ENCODE measurements around the gene PPBP. TPM values are rescaled to one million over a fixed set of nuclear protein-coding genes. Genes with fewer than 3 reads are reported as not detected.

Gene PPBP
- polyA plus RNA-seq, 1 of the 3 experiments (the other 2 are of a cell fraction) = not detected

DNA sequence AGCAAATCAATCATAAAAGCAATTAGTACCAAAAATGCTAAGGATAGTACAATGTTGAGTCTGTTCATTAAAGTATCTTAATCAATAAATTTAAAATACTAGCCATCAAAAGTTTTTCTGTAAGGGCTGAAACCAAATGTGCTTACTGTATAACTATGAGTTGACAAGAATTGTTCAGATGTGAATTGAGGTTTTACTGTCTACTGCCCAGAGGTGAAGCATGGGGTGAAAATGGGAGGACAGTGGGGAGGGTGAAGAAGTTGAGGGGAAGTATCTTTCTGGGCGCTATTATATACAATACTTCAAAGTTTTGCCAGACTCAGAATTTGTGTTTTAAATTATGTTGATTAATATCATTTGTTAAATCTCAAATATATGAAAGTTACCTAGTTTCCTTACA is 4.1 kb upstream of the PPBP start:
- H3K27me3 ChIP-seq (ENCODE audit: insufficient read depth) = peaks cover 24% of the 10 kb centered on the region; the same call in 1 of the 2 replicates
- H4K20me1 ChIP-seq (ENCODE audit: insufficient read depth) = no peaks in the 10 kb centered on the region
- H3K27ac ChIP-seq (ENCODE audit: low read depth in 2 of 2, low read length in 1 of 2) = no peak overlapping the region
- TF ChIP-seq MXI1 (IDR thresholded peaks at IDR 0.05; ENCODE audit: low read depth, low read length) (no peak), CHD2 (IDR thresholded peaks at IDR 0.05; ENCODE audit: low read length, partially characterized antibody) (no peak), SIN3A (IDR thresholded peaks at IDR 0.05; ENCODE audit: borderline replicate concordance, low read depth, low read length) (no peak), ELF1 (IDR thresholded peaks at IDR 0.05) (no peak)
- TF ChIP-seq, protein P1, sequence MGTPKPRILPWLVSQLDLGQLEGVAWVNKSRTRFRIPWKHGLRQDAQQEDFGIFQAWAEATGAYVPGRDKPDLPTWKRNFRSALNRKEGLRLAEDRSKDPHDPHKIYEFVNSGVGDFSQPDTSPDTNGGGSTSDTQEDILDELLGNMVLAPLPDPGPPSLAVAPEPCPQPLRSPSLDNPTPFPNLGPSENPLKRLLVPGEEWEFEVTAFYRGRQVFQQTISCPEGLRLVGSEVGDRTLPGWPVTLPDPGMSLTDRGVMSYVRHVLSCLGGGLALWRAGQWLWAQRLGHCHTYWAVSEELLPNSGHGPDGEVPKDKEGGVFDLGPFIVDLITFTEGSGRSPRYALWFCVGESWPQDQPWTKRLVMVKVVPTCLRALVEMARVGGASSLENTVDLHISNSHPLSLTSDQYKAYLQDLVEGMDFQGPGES (IDR thresholded peaks at IDR 0.05; ENCODE audit: low read depth, low read length) = no peak
- POLR2A ChIA-PET = no interaction called here
- CTCF ChIA-PET = no interaction called here
- no peaks in the 10 kb centered on the region for H3K36me3 ChIP-seq (replicated peaks in 1 of 2; ENCODE audit: control insufficient read depth in 1 of 2, insufficient read depth in 2 of 2, low read length in 1 of 2)
- no peaks in the 10 kb centered on the region for H3K4me1 ChIP-seq (ENCODE audit: control insufficient read depth in 1 of 2, insufficient read depth in 2 of 2, low read depth in 1 of 2, low read length in 1 of 2)
- H3K9me2 ChIP-seq = no peaks in the 10 kb centered on the region
- no peaks in the 10 kb centered on the region for H3F3A ChIP-seq (replicated peaks; ENCODE audit: insufficient read depth)
- H3K4me3 ChIP-seq (ENCODE audit: low read depth in 2 of 2, low read length in 1 of 2) = no peak overlapping the region
- DNase-seq = no peak
- no peaks in the 10 kb centered on the region for H3K79me2 ChIP-seq (ENCODE audit: insufficient read depth)
- no peak overlapping the region for H3K4me2 ChIP-seq
- H3K9me3 ChIP-seq = no peaks in the 10 kb centered on the region
- no peak overlapping the region for H2AFZ ChIP-seq (ENCODE audit: low read depth)
- H3K9ac ChIP-seq = no peak overlapping the region
- WGBS (ENCODE audit: low lambda C conversion rate) = 0% methylated on average over 1 of the region's 1 CpG

DNA sequence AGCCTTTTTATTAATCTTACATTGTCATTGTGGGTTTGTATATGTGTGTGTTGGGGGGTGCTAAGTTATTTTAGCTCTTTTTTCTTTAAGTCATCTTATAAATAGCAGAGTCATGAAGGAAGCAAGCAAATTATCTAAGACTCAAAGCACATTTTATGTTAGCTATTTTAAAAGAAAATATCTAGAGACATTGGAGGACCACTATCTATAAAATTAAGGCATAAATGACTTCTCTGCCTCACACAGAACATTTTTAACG is 3.7 kb upstream of the PPBP start:
- no peaks in the 10 kb centered on the region for H3K9me3 ChIP-seq
- TF ChIP-seq CHD2 (IDR thresholded peaks at IDR 0.05; ENCODE audit: low read length, partially characterized antibody) (no peak), GATA2 (CRISPR knock-in tag; IDR thresholded peaks at IDR 0.05) (no peak)
- TF ChIP-seq, protein P2, sequence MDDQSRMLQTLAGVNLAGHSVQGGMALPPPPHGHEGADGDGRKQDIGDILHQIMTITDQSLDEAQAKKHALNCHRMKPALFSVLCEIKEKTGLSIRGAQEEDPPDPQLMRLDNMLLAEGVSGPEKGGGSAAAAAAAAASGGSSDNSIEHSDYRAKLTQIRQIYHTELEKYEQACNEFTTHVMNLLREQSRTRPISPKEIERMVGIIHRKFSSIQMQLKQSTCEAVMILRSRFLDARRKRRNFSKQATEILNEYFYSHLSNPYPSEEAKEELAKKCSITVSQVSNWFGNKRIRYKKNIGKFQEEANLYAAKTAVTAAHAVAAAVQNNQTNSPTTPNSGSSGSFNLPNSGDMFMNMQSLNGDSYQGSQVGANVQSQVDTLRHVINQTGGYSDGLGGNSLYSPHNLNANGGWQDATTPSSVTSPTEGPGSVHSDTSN (IDR thresholded peaks at IDR 0.05) = no peak
- TF ChIP-seq, protein P3, sequence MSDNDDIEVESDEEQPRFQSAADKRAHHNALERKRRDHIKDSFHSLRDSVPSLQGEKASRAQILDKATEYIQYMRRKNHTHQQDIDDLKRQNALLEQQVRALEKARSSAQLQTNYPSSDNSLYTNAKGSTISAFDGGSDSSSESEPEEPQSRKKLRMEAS (IDR thresholded peaks at IDR 0.05; ENCODE audit: low read depth) = no peak
- no peaks in the 10 kb centered on the region for H3K79me2 ChIP-seq (ENCODE audit: insufficient read depth)
- no peak overlapping the region for H3K27ac ChIP-seq (ENCODE audit: low read depth in 2 of 2, low read length in 1 of 2)
- H3K9me2 ChIP-seq = no peaks in the 10 kb centered on the region
- no peaks in the 10 kb centered on the region for H3K36me3 ChIP-seq (replicated peaks in 1 of 2; ENCODE audit: control insufficient read depth in 1 of 2, insufficient read depth in 2 of 2, low read length in 1 of 2)
- no peak overlapping the region for H3K9ac ChIP-seq
- DNase-seq = no peak
- no peaks in the 10 kb centered on the region for H3F3A ChIP-seq (replicated peaks; ENCODE audit: insufficient read depth)
- H3K4me2 ChIP-seq = no peak overlapping the region
- H3K4me1 ChIP-seq (ENCODE audit: control insufficient read depth in 1 of 2, insufficient read depth in 2 of 2, low read depth in 1 of 2, low read length in 1 of 2) = no peaks in the 10 kb centered on the region
- ChIA-PET CTCF (no interaction called here), POLR2A (no interaction called here)
- H2AFZ ChIP-seq (ENCODE audit: low read depth) = no peak overlapping the region
- peaks cover 21% of the 10 kb centered on the region; the same call in 1 of the 2 replicates for H3K27me3 ChIP-seq (ENCODE audit: insufficient read depth)
- 16% methylated on average over 1 of the region's 1 CpG for WGBS (ENCODE audit: low lambda C conversion rate)
- H4K20me1 ChIP-seq (ENCODE audit: insufficient read depth) = no peaks in the 10 kb centered on the region
- H3K4me3 ChIP-seq (ENCODE audit: low read depth in 2 of 2, low read length in 1 of 2) = no peak overlapping the region

DNA sequence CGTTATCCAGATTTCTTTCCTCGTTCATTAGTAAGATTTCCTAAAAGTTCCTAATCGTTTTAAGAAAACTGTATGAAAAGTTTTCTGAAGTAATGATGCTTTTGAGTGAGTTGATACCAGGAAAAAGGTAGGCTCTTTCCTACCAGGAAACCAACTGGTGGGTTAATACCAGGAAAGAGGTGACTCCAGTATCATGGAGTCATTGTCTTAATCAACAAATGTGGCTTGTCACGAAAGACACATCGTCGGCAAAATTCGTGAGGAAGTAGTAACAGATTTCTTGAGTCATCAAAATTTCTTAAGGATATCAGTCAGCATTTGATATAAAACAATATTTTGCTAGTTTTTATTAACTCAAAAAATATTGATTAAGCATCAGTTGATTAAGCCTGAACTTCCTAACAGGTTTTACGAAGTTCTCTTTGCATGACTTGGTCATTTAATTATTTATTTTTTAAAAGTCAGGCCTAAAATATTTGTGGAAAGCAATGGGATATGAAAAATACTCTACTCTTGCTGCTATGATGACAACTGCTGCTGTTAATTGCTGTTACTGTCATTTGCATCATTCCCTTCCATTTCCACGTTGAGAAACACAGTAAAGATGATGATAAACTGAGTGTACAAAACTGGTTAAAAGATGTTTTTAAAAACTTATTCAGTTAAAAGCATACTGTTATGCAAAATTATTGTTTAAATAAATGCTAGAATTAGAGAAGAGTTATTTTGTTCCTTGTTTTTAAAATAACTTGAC is 3.2 kb upstream of the PPBP start:
- 9% methylated on average over 9 of the region's 9 CpGs for WGBS (ENCODE audit: low lambda C conversion rate)
- no peak for DNase-seq
- Histone ChIP-seq H3K4me3 (ENCODE audit: low read depth in 2 of 2, low read length in 1 of 2) (no peak overlapping the region), H3K36me3 (replicated peaks in 1 of 2; ENCODE audit: control insufficient read depth in 1 of 2, insufficient read depth in 2 of 2, low read length in 1 of 2) (no peaks in the 10 kb centered on the region), H2AFZ (ENCODE audit: low read depth) (no peak overlapping the region), H3K79me2 (ENCODE audit: insufficient read depth) (no peaks in the 10 kb centered on the region), H4K20me1 (ENCODE audit: insufficient read depth) (no peaks in the 10 kb centered on the region), H3K9ac (no peak overlapping the region), H3K27me3 (ENCODE audit: insufficient read depth) (peaks cover 20% of the 10 kb centered on the region; the same call in 1 of the 2 replicates), H3K27ac (ENCODE audit: low read depth in 2 of 2, low read length in 1 of 2) (no peak overlapping the region), H3K9me3 (no peaks in the 10 kb centered on the region), H3K4me2 (no peak overlapping the region), H3F3A (replicated peaks; ENCODE audit: insufficient read depth) (no peaks in the 10 kb centered on the region), H3K9me2 (no peaks in the 10 kb centered on the region), H3K4me1 (ENCODE audit: control insufficient read depth in 1 of 2, insufficient read depth in 2 of 2, low read depth in 1 of 2, low read length in 1 of 2) (no peaks in the 10 kb centered on the region)
- ChIA-PET POLR2A (no interaction called here), CTCF (no interaction called here)
- no peak for TF ChIP-seq GABPA (IDR thresholded peaks at IDR 0.05; ENCODE audit: low read depth)
- no peak for TF ChIP-seq TEAD4 (IDR thresholded peaks at IDR 0.05; ENCODE audit: borderline replicate concordance, insufficient read depth)
- no peak for TF ChIP-seq SMC3 (IDR thresholded peaks at IDR 0.05; ENCODE audit: low read depth, low read length)
- TF ChIP-seq POLR2AphosphoS5 (IDR thresholded peaks at IDR 0.05; ENCODE audit: low read depth, low read length) = no peak
- TF ChIP-seq EZH2phosphoT487 (IDR thresholded peaks at IDR 0.05; ENCODE audit: borderline replicate concordance, low read depth) = no peak
- TF ChIP-seq, protein P4, sequence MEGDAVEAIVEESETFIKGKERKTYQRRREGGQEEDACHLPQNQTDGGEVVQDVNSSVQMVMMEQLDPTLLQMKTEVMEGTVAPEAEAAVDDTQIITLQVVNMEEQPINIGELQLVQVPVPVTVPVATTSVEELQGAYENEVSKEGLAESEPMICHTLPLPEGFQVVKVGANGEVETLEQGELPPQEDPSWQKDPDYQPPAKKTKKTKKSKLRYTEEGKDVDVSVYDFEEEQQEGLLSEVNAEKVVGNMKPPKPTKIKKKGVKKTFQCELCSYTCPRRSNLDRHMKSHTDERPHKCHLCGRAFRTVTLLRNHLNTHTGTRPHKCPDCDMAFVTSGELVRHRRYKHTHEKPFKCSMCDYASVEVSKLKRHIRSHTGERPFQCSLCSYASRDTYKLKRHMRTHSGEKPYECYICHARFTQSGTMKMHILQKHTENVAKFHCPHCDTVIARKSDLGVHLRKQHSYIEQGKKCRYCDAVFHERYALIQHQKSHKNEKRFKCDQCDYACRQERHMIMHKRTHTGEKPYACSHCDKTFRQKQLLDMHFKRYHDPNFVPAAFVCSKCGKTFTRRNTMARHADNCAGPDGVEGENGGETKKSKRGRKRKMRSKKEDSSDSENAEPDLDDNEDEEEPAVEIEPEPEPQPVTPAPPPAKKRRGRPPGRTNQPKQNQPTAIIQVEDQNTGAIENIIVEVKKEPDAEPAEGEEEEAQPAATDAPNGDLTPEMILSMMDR (IDR thresholded peaks at IDR 0.05) = no peak
- TF ChIP-seq NRF1 (IDR thresholded peaks at IDR 0.05; ENCODE audit: low read depth, low read length) = no peak
- TF ChIP-seq MEF2A (IDR thresholded peaks at IDR 0.05; ENCODE audit: borderline replicate concordance, low read depth) = no peak
- TF ChIP-seq FOXJ3 (CRISPR knock-in tag; IDR thresholded peaks at IDR 0.05) = no peak
- TF ChIP-seq TCF12 (IDR thresholded peaks at IDR 0.05) = no peak
- no peak for TF ChIP-seq RXRA (IDR thresholded peaks at IDR 0.05; ENCODE audit: borderline replicate concordance, low read depth)
